ENCODE results near the gene ZNF10.
A peak's percentile ranks its signal among the peaks of the same experiment; 100 is the strongest.

ZNF10 gene

DNA sequence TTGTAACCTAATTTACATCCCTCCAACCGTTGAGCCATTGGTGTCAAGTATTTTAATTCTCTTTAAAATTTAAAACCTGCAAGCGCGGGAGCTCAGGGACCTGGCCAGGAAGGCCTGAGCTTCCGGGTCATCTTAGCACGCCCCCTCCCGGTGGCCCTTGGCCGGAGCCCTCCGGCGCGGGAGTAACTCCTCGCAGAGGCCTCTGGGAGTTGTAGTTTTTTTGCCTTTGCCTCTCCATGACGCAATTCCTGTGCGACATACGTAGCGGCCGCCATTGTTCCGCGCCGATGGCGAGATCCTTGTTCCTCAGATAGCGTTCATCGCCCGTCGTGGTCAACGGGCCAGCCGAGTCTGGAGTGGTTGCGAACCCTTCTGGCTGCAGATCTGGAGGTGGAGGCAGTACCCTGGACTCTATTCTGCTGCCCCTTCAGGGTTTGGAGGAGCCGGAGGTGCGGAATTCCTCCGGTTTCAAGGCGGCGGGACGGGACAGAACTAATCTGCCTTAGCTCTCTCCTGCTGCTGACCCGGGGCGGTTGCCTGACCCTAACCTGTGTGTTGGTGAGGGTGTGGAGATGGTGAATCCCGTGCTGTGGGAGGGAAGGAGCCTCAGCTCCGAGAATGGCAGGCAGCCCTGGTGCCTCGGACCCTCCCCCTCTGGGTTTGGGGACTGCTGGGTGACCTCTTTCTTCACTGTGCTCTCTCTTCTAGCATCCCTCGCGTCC is 51.0 kb downstream of the ZNF10 start, which contains the start of gene ZNF268:
Gene ZNF268 (plus strand): TSS at position 258 of the 722 bp plus-strand sequence. CDS start 503 bp downstream, outside the sequence.
- ChIA-PET CTCF (interaction anchor here (0.5 to 1.0 kb wide), 4 partner anchors 44 to 101 kb away, joined by 3 to 6 read pairs (median 4); no protein-coding TSS in a partner anchor), POLR2A (ENCODE audit: low non-redundant PET) (interaction anchor here (1.1 kb wide), 1 partner anchor 52 kb away, joined by 3 read pairs; the partner anchor contains the start of gene ZNF891)
- peak; percentile 91 for DNase-seq (ENCODE audit: low spot score)
- TF ChIP-seq, protein P1, sequence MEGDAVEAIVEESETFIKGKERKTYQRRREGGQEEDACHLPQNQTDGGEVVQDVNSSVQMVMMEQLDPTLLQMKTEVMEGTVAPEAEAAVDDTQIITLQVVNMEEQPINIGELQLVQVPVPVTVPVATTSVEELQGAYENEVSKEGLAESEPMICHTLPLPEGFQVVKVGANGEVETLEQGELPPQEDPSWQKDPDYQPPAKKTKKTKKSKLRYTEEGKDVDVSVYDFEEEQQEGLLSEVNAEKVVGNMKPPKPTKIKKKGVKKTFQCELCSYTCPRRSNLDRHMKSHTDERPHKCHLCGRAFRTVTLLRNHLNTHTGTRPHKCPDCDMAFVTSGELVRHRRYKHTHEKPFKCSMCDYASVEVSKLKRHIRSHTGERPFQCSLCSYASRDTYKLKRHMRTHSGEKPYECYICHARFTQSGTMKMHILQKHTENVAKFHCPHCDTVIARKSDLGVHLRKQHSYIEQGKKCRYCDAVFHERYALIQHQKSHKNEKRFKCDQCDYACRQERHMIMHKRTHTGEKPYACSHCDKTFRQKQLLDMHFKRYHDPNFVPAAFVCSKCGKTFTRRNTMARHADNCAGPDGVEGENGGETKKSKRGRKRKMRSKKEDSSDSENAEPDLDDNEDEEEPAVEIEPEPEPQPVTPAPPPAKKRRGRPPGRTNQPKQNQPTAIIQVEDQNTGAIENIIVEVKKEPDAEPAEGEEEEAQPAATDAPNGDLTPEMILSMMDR (conservative IDR thresholded peaks at IDR 0.05; ENCODE audit: low read depth), result peak; percentile 82
- H3K27ac ChIP-seq, result peak within 1 kb of the TSS; percentile 74

DNA sequence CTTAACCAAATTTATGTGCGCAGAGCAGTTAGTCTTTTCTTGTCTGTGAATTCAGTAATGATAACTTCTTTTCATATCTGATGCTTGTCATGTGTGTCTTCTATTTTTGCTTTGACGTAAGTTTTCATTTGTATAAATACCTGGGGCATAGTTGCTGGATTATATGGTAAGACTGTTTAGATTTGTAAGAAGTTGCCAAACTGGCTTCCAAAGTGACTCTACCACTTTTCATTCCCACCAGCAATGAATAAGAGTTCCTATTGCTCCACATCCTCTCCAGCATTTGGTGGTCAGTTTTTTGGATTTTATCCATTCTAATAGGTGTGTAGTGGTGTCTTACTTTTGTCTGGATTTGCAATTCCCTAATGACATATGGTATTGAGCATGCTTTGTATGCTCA is 59.7 kb downstream of the ZNF10 start:
- POLR2A ChIA-PET (ENCODE audit: low non-redundant PET), result no interaction called here
- TF ChIP-seq, protein P1 (conservative IDR thresholded peaks at IDR 0.05; ENCODE audit: low read depth), result no peak

DNA sequence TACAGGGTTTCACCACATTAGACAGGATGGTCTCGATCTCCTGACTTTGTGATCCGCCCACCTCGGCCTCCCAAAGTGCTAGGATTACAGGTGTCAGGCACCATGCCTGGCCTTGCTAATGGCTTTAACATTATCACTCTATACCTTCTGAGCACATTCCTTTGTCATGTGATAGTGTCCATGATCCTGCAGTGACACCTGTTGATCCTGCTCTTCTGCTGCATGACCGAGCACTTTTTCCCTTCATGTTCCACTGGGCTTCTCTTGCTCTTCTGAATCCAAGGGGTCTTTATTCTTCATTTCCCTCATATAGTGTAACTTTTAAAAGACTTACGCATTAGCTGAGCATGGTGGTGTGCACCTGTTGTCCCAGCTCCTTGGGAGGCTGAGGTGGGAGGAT is 62.4 kb downstream of the ZNF10 start:
- ChIA-PET POLR2A (ENCODE audit: low non-redundant PET) (interaction anchor here (0.8 kb wide), 1 partner anchor 10 kb away, joined by 3 read pairs; no protein-coding TSS in a partner anchor), CTCF (no interaction called here)
- H3K27ac ChIP-seq, result no peak overlapping the region
- TF ChIP-seq, protein P1 (conservative IDR thresholded peaks at IDR 0.05; ENCODE audit: low read depth), result no peak
- no peak for DNase-seq (ENCODE audit: low spot score)

More for the DNA sequence above, 59.7 kb downstream of the ZNF10 start:
- no peak overlapping the region for H3K27ac ChIP-seq
- CTCF ChIA-PET, result interaction anchor here (0.6 kb wide), 1 partner anchor 89 kb away, joined by 3 read pairs; no protein-coding TSS in a partner anchor
- no peak for DNase-seq (ENCODE audit: low spot score)

DNA sequence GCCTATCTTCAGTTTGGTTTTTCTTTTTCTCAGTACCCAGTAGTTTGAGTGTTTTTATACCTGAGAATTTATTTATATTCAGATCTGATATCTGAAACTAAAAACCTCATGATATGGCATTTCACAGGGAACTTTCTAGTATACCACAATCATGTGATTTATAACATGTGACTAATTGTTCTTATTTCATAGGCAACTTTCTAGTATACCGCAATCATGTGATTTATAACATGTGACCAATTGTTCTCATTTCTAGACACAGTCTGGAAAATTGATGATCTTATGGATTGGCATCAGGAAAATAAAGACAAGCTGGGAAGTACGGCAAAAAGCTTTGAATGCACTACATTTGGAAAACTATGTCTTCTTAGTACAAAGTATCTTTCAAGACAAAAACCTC is 71.5 kb downstream of the ZNF10 start:
- CTCF ChIA-PET, result no interaction called here

DNA sequence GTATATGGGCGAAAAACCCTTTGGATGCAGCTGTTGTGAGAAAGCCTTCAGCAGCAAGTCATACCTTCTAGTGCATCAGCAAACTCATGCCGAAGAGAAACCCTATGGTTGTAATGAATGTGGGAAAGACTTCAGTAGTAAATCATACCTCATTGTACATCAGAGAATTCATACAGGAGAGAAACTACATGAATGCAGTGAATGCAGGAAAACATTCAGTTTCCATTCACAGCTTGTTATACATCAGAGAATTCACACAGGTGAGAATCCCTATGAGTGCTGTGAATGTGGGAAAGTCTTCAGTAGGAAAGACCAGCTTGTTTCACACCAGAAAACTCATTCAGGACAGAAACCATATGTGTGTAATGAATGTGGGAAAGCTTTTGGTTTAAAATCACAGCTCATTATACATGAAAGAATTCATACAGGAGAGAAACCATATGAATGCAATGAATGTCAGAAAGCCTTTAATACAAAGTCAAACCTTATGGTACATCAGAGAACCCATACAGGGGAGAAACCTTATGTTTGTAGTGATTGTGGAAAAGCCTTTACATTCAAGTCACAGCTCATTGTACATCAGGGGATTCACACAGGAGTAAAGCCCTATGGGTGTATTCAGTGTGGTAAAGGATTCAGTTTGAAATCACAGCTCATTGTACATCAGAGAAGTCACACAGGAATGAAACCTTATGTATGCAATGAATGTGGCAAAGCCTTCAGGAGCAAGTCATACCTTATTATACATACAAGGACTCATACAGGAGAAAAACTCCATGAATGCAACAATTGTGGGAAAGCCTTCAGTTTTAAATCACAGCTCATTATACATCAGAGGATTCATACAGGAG is 72.3 kb downstream of the ZNF10 start:
- ChIA-PET CTCF (no interaction called here), POLR2A (ENCODE audit: low non-redundant PET) (interaction anchor here (0.6 kb wide), 1 partner anchor 10 kb away, joined by 3 read pairs; no protein-coding TSS in a partner anchor)
- no peak overlapping the region for H3K27ac ChIP-seq
- TF ChIP-seq, protein P1 (conservative IDR thresholded peaks at IDR 0.05; ENCODE audit: low read depth), result no peak
- no peak for DNase-seq (ENCODE audit: low spot score)

More for the DNA sequence above, 71.5 kb downstream of the ZNF10 start:
- DNase-seq (ENCODE audit: low spot score), result no peak
- TF ChIP-seq, protein P1 (conservative IDR thresholded peaks at IDR 0.05; ENCODE audit: low read depth), result no peak
- H3K27ac ChIP-seq, result no peak overlapping the region
- POLR2A ChIA-PET (ENCODE audit: low non-redundant PET), result no interaction called here

All from RWPE1 (cell line).